ENCODE measurements around the gene GUCY2C. TPM values are rescaled to one million over a fixed set of nuclear protein-coding genes. Genes with fewer than 3 reads are reported as not detected.

Gene GUCY2C
- total and polyA plus RNA-seq, 2 experiments from 2014 or later, result not detected

GRCh38 chr12:14714437-14714836, 18.0 kb upstream of the GUCY2C start:
- in situ Hi-C loops (cut with MboI), result no loop called here
- 57 to 60% methylated on average over 6 of the region's 6 CpGs for WGBS, 2 experiments (ENCODE audit: low coverage in 1 of 2, low lambda C conversion rate in 2 of 2, missing lambda C conversion rate in 2 of 2)
- no peaks in the 10 kb centered on the region for H3K36me3 ChIP-seq (ENCODE audit: low read depth)

GRCh38 chr12:14710632-14711320, 14.4 kb upstream of the GUCY2C start:
- WGBS, 2 experiments (ENCODE audit: low coverage in 1 of 2, low lambda C conversion rate in 2 of 2, missing lambda C conversion rate in 2 of 2), result 41 to 43% methylated on average over 4 of the region's 4 CpGs
- no peaks in the 10 kb centered on the region for H3K9me3 ChIP-seq (ENCODE audit: low read depth)
- no peaks in the 10 kb centered on the region for H3K9me2 ChIP-seq (ENCODE audit: insufficient read depth)
- no peak overlapping the region for H3K4me2 ChIP-seq (ENCODE audit: unreplicated experiment)
- in situ Hi-C loops (cut with MboI), result no loop called here
- H3K4me1 ChIP-seq (ENCODE audit: insufficient read depth), result no peaks in the 10 kb centered on the region
- H3K9ac ChIP-seq, result no peak overlapping the region
- no peak overlapping the region for H2AFZ ChIP-seq
- no peaks in the 10 kb centered on the region for H3K79me2 ChIP-seq (ENCODE audit: insufficient read depth)
- DNase-seq, result no peak
- TF ChIP-seq EZH2phosphoT487 (IDR thresholded peaks at IDR 0.05; ENCODE audit: insufficient read depth, low read depth) (no peak), EZH2 (IDR thresholded peaks at IDR 0.05; ENCODE audit: insufficient read depth, poor library complexity, severe bottlenecking) (no peak)
- no peak overlapping the region for H3K4me3 ChIP-seq
- no peaks in the 10 kb centered on the region for H3F3A ChIP-seq (ENCODE audit: insufficient read depth)
- no peaks in the 10 kb centered on the region for H3K27me3 ChIP-seq (replicated peaks; ENCODE audit: insufficient read depth)
- no peaks in the 10 kb centered on the region for H4K20me1 ChIP-seq (ENCODE audit: insufficient read depth)
- no peaks in the 10 kb centered on the region for H3K36me3 ChIP-seq (ENCODE audit: low read depth)
- H3K27ac ChIP-seq, result no peak overlapping the region

More at GRCh38 chr12:14714437-14714836, 18.0 kb upstream of the GUCY2C start:
- Histone ChIP-seq H3K27me3 (replicated peaks; ENCODE audit: insufficient read depth) (no peaks in the 10 kb centered on the region), H3K4me3 (no peak overlapping the region), H3K9ac (no peak overlapping the region), H3K4me2 (ENCODE audit: unreplicated experiment) (no peak overlapping the region), H4K20me1 (ENCODE audit: insufficient read depth) (no peaks in the 10 kb centered on the region), H3K9me2 (ENCODE audit: insufficient read depth) (no peaks in the 10 kb centered on the region), H3K9me3 (ENCODE audit: low read depth) (no peaks in the 10 kb centered on the region), H3K79me2 (ENCODE audit: insufficient read depth) (no peaks in the 10 kb centered on the region), H3K27ac (no peak overlapping the region), H3K4me1 (ENCODE audit: insufficient read depth) (no peaks in the 10 kb centered on the region), H3F3A (ENCODE audit: insufficient read depth) (no peaks in the 10 kb centered on the region), H2AFZ (no peak overlapping the region)
- no peak for DNase-seq
- TF ChIP-seq EZH2phosphoT487 (IDR thresholded peaks at IDR 0.05; ENCODE audit: insufficient read depth, low read depth) (no peak), EZH2 (IDR thresholded peaks at IDR 0.05; ENCODE audit: insufficient read depth, poor library complexity, severe bottlenecking) (no peak)

GRCh38 chr12:14701809-14702568, 5.6 kb upstream of the GUCY2C start:
- Histone ChIP-seq H3K4me2 (ENCODE audit: unreplicated experiment) (no peak overlapping the region), H3K4me1 (ENCODE audit: insufficient read depth) (no peaks in the 10 kb centered on the region), H3K36me3 (ENCODE audit: low read depth) (no peaks in the 10 kb centered on the region), H3K79me2 (ENCODE audit: insufficient read depth) (no peaks in the 10 kb centered on the region), H2AFZ (no peak overlapping the region), H3K9me2 (ENCODE audit: insufficient read depth) (no peaks in the 10 kb centered on the region), H3K27me3 (replicated peaks; ENCODE audit: insufficient read depth) (no peaks in the 10 kb centered on the region), H4K20me1 (ENCODE audit: insufficient read depth) (no peaks in the 10 kb centered on the region), H3K4me3 (no peak overlapping the region), H3K9ac (no peak overlapping the region), H3K9me3 (ENCODE audit: low read depth) (no peaks in the 10 kb centered on the region), H3F3A (ENCODE audit: insufficient read depth) (no peaks in the 10 kb centered on the region), H3K27ac (no peak overlapping the region)
- TF ChIP-seq EZH2phosphoT487 (IDR thresholded peaks at IDR 0.05; ENCODE audit: insufficient read depth, low read depth) (no peak), EZH2 (IDR thresholded peaks at IDR 0.05; ENCODE audit: insufficient read depth, poor library complexity, severe bottlenecking) (no peak)
- WGBS, 2 experiments (ENCODE audit: low coverage in 1 of 2, low lambda C conversion rate in 2 of 2, missing lambda C conversion rate in 2 of 2), result 47 to 48% methylated on average over 6 of the region's 6 CpGs
- in situ Hi-C loops (cut with MboI), result no loop called here
- DNase-seq, result no peak

GRCh38 chr12:14700935-14701334, 4.5 kb upstream of the GUCY2C start:
- no peak for TF ChIP-seq EZH2phosphoT487 (IDR thresholded peaks at IDR 0.05; ENCODE audit: insufficient read depth, low read depth)
- no peaks in the 10 kb centered on the region for H3K79me2 ChIP-seq (ENCODE audit: insufficient read depth)
- H3F3A ChIP-seq (ENCODE audit: insufficient read depth), result no peaks in the 10 kb centered on the region
- WGBS, 2 experiments (ENCODE audit: low coverage in 1 of 2, low lambda C conversion rate in 2 of 2, missing lambda C conversion rate in 2 of 2), result 39 to 40% methylated on average over 4 of the region's 4 CpGs
- in situ Hi-C loops (cut with MboI), result no loop called here
- DNase-seq, result no peak
- no peaks in the 10 kb centered on the region for H3K4me1 ChIP-seq (ENCODE audit: insufficient read depth)
- no peak overlapping the region for H3K4me3 ChIP-seq
- no peaks in the 10 kb centered on the region for H3K27me3 ChIP-seq (replicated peaks; ENCODE audit: insufficient read depth)
- H3K9me2 ChIP-seq (ENCODE audit: insufficient read depth), result no peaks in the 10 kb centered on the region
- no peak overlapping the region for H3K9ac ChIP-seq
- H3K4me2 ChIP-seq (ENCODE audit: unreplicated experiment), result no peak overlapping the region
- no peaks in the 10 kb centered on the region for H4K20me1 ChIP-seq (ENCODE audit: insufficient read depth)
- H3K27ac ChIP-seq, result no peak overlapping the region
- H3K9me3 ChIP-seq (ENCODE audit: low read depth), result no peaks in the 10 kb centered on the region
- no peaks in the 10 kb centered on the region for H3K36me3 ChIP-seq (ENCODE audit: low read depth)
- H2AFZ ChIP-seq, result no peak overlapping the region

Data from GM23248 (cell line).